C4-2B (cell line): ENCODE results near the gene PIK3AP1.
"Not testable (repeated sequence)": the region's sequence is repeated elsewhere in the genome, so short reads cannot be mapped to it uniquely, and the experiment has no call there.

Experiments
- H3K27ac ChIP-seq: fragments of 450-650 bp; 2 replicates; pipeline ENCODE4 v1.5.1; 2017
- ZFX ChIP-seq: fragments of 450-650 bp; IDR thresholded peaks from 2 replicates; pipeline ENCODE4 v1.6.1; 2017
- TF ChIP-seq, protein P1 (sequence below): fragments of 450-650 bp; conservative IDR thresholded peaks from 2 replicates; pipeline ENCODE4 v1.5.1; 2017; ENCODE audit warnings: mild to moderate bottlenecking

The PIK3AP1 gene

GRCh38 chr10:96555330-96555729 is 165.0 kb downstream of the PIK3AP1 start:
- no peak overlapping the region for H3K27ac ChIP-seq
- TF ChIP-seq, protein P1, sequence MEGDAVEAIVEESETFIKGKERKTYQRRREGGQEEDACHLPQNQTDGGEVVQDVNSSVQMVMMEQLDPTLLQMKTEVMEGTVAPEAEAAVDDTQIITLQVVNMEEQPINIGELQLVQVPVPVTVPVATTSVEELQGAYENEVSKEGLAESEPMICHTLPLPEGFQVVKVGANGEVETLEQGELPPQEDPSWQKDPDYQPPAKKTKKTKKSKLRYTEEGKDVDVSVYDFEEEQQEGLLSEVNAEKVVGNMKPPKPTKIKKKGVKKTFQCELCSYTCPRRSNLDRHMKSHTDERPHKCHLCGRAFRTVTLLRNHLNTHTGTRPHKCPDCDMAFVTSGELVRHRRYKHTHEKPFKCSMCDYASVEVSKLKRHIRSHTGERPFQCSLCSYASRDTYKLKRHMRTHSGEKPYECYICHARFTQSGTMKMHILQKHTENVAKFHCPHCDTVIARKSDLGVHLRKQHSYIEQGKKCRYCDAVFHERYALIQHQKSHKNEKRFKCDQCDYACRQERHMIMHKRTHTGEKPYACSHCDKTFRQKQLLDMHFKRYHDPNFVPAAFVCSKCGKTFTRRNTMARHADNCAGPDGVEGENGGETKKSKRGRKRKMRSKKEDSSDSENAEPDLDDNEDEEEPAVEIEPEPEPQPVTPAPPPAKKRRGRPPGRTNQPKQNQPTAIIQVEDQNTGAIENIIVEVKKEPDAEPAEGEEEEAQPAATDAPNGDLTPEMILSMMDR = no peak
- no peak for TF ChIP-seq ZFX

GRCh38 chr10:96548589-96548988 is 171.7 kb downstream of the PIK3AP1 start:
- no peak overlapping the region for H3K27ac ChIP-seq
- TF ChIP-seq ZFX = no peak
- TF ChIP-seq, protein P1 = no peak

- not testable (repeated sequence) for H3K27ac ChIP-seq
These were observed 174.8 kb downstream of the PIK3AP1 start for GRCh38 chr10:96545558-96545957.
